GM23248 (cell line): ENCODE measurements around the gene TNFAIP8L1.

Experiments
- EZH2 ChIP-seq: fragments of 200-600 bp; sonication (generic); IDR thresholded peaks from 2 replicates; pipeline ENCODE4 v1.6.1; 2018; ENCODE audit warnings: antibody characterized with exemption, mild to moderate bottlenecking; ENCODE audit not compliant: insufficient read depth, poor library complexity, severe bottlenecking
- EZH2phosphoT487 ChIP-seq: fragments of 200-600 bp; sonication (generic); IDR thresholded peaks from 2 replicates; pipeline ENCODE4 v1.6.1; 2018; ENCODE audit warnings: antibody characterized with exemption, moderate library complexity, mild to moderate bottlenecking, low read depth; ENCODE audit not compliant: insufficient read depth

GRCh38 chr19:4694211-4694987 is 55.1 kb downstream of the TNFAIP8L1 start:
- TF ChIP-seq EZH2 = no peak
- no peak for TF ChIP-seq EZH2phosphoT487
